Gastroesophageal sphincter (tissue), 3 donors: ENCODE data around the gene ERBB2.

Source experiments
- EP300 ChIP-seq: sonication (generic); formaldehyde crosslinking; IDR thresholded peaks from one replicate; pipeline ENCODE4 v1.6.1; 2017; ENCODE audit warnings: antibody characterized with exemption, mild to moderate bottlenecking
- POLR2A ChIP-seq, 2 donors: fragments of 450-650 bp; IDR thresholded peaks; one replicate each; pipeline ENCODE4 v1.6.1; 2017; ENCODE audit warnings: antibody characterized with exemption in 2 of 2, mild to moderate bottlenecking in 2 of 2, moderate library complexity in 1 of 2
- TF ChIP-seq, protein P1 (sequence below), 4 experiments: fragments of 200-600 bp in 2 of 4; fragments of 450-650 bp in 2 of 4; sonication (generic) in 1 of 4; IDR thresholded peaks; one replicate each; pipeline ENCODE4 v1.5.1; 2017 to 2019; ENCODE audit warnings: antibody characterized with exemption in 4 of 4, mild to moderate bottlenecking in 2 of 4, moderate library complexity in 2 of 4

DNA sequence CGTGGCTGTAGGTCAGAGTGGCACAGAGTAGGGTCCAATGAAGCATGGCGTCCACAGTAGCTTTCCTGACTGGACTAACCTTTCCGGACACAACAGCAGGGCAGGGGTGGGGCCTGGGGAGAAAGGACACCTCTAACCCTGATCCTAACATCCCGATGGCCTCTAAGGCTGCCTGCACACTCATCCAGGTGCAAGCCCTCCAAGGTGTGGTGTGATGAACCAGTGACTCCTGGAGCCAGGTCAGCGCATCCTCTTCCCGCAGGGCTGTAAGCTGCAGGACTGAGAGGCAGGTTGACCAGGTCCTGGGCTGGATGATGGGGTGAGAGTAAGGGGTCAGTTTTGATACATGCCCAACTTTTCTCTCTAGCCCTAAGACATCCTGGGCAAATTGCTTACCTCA, 3.1 kb upstream of the ERBB2 start:
- TF ChIP-seq POLR2A (IDR thresholded peaks at IDR 0.05) (no peak), EP300 (no peak)
- TF ChIP-seq, protein P1, sequence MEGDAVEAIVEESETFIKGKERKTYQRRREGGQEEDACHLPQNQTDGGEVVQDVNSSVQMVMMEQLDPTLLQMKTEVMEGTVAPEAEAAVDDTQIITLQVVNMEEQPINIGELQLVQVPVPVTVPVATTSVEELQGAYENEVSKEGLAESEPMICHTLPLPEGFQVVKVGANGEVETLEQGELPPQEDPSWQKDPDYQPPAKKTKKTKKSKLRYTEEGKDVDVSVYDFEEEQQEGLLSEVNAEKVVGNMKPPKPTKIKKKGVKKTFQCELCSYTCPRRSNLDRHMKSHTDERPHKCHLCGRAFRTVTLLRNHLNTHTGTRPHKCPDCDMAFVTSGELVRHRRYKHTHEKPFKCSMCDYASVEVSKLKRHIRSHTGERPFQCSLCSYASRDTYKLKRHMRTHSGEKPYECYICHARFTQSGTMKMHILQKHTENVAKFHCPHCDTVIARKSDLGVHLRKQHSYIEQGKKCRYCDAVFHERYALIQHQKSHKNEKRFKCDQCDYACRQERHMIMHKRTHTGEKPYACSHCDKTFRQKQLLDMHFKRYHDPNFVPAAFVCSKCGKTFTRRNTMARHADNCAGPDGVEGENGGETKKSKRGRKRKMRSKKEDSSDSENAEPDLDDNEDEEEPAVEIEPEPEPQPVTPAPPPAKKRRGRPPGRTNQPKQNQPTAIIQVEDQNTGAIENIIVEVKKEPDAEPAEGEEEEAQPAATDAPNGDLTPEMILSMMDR (IDR thresholded peaks at IDR 0.05), result no peak
